ENCODE data around the gene NAPEPLD. TPM values are rescaled to one million over a fixed set of nuclear protein-coding genes. Genes with fewer than 3 reads are reported as not detected.
"Not testable (repeated sequence)": the region's sequence is repeated elsewhere in the genome, so short reads cannot be mapped to it uniquely, and the experiment has no call there.

Gene NAPEPLD
- total RNA-seq, 1 donor from 2014 or later: 8.1 TPM

- intact Hi-C loops (cut with micrococcal nuclease): no loop called here
- Mint-ChIP-seq H3K9me3 (no peaks in the 10 kb centered on the region), H3K36me3 (ENCODE audit: low read depth) (no peaks in the 10 kb centered on the region), H3K27ac (no peak overlapping the region), H3K27me3 (ENCODE audit: insufficient read depth) (peaks cover 14% of the 10 kb centered on the region), H3K4me3 (no peak overlapping the region), H3K4me1 (ENCODE audit: low read depth) (no peaks in the 10 kb centered on the region)
- no peak for DNase-seq (ENCODE audit: low spot score)
Observed at GRCh38 chr7:103063895-103064294, 85.0 kb downstream of the NAPEPLD start.

GRCh38 chr7:103059471-103059870 is 89.4 kb downstream of the NAPEPLD start:
- Mint-ChIP-seq H3K4me1 (ENCODE audit: low read depth) (no peaks in the 10 kb centered on the region), H3K9me3 (no peaks in the 10 kb centered on the region), H3K4me3 (no peak overlapping the region), H3K27ac (no peak overlapping the region), H3K36me3 (ENCODE audit: low read depth) (no peaks in the 10 kb centered on the region), H3K27me3 (ENCODE audit: insufficient read depth) (peaks cover 3% of the 10 kb centered on the region)
- intact Hi-C loops (cut with micrococcal nuclease): no loop called here
- no peak for DNase-seq (ENCODE audit: low spot score)

GRCh38 chr7:103058122-103058521 is 90.8 kb downstream of the NAPEPLD start:
- Mint-ChIP-seq H3K27me3 (ENCODE audit: insufficient read depth) (peaks cover 1% of the 10 kb centered on the region), H3K4me1 (ENCODE audit: low read depth) (no peaks in the 10 kb centered on the region), H3K36me3 (ENCODE audit: low read depth) (no peaks in the 10 kb centered on the region), H3K27ac (no peak overlapping the region), H3K4me3 (no peak overlapping the region), H3K9me3 (no peaks in the 10 kb centered on the region)
- intact Hi-C loops (cut with micrococcal nuclease): no loop called here
- no peak for DNase-seq (ENCODE audit: low spot score)

- H3K27me3 Mint-ChIP-seq (ENCODE audit: insufficient read depth); H3K4me3 Mint-ChIP-seq; intact Hi-C loops (cut with micrococcal nuclease); H3K4me1 Mint-ChIP-seq (ENCODE audit: low read depth); H3K36me3 Mint-ChIP-seq (ENCODE audit: low read depth); H3K27ac Mint-ChIP-seq; H3K9me3 Mint-ChIP-seq; DNase-seq (ENCODE audit: low spot score): not testable (repeated sequence)
Observed at GRCh38 chr7:103056006-103056405, 92.9 kb downstream of the NAPEPLD start.

GRCh38 chr7:103051519-103051918 is 97.4 kb downstream of the NAPEPLD start:
- Mint-ChIP-seq H3K4me3 (no peak overlapping the region), H3K36me3 (ENCODE audit: low read depth) (no peaks in the 10 kb centered on the region), H3K27ac (no peak overlapping the region), H3K27me3 (ENCODE audit: insufficient read depth) (peaks cover under 1% of the 10 kb centered on the region), H3K4me1 (ENCODE audit: low read depth) (no peaks in the 10 kb centered on the region), H3K9me3 (peaks cover 10% of the 10 kb centered on the region)
- intact Hi-C loops (cut with micrococcal nuclease): no loop called here
- DNase-seq (ENCODE audit: low spot score): no peak

Other genes with a start within 250 kb of the NAPEPLD start
- 0.17 TPM in 1 of 2 replicates, not detected in the other for gene LRRC17, start 236.1 kb downstream of the NAPEPLD start, total RNA-seq
- gene FBXL13, start 74.3 kb downstream of the NAPEPLD start, total RNA-seq: 0.34 and 0.54 TPM in 2 replicates
- 49.6 and 51.8 TPM in 2 replicates for gene ARMC10, start 74.0 kb downstream of the NAPEPLD start, total RNA-seq
- gene PMPCB, start 148.3 kb upstream of the NAPEPLD start, total RNA-seq: 71.5 and 75.5 TPM in 2 replicates
- 63.8 and 68.6 TPM in 2 replicates for gene DNAJC2, start 195.7 kb upstream of the NAPEPLD start, total RNA-seq
- 220 and 225 TPM in 2 replicates for gene PSMC2, start 198.5 kb upstream of the NAPEPLD start, total RNA-seq